ENCODE measurements around the gene ARHGEF19.

The ARHGEF19 gene

GRCh38 chr1:16149146-16149545, 63.3 kb downstream of the ARHGEF19 start:
- no peak overlapping the region for H3K4me3 ChIP-seq (ENCODE audit: low read length)
- DNase-seq (ENCODE audit: low read depth), result no peak
- TF ChIP-seq, protein P1, sequence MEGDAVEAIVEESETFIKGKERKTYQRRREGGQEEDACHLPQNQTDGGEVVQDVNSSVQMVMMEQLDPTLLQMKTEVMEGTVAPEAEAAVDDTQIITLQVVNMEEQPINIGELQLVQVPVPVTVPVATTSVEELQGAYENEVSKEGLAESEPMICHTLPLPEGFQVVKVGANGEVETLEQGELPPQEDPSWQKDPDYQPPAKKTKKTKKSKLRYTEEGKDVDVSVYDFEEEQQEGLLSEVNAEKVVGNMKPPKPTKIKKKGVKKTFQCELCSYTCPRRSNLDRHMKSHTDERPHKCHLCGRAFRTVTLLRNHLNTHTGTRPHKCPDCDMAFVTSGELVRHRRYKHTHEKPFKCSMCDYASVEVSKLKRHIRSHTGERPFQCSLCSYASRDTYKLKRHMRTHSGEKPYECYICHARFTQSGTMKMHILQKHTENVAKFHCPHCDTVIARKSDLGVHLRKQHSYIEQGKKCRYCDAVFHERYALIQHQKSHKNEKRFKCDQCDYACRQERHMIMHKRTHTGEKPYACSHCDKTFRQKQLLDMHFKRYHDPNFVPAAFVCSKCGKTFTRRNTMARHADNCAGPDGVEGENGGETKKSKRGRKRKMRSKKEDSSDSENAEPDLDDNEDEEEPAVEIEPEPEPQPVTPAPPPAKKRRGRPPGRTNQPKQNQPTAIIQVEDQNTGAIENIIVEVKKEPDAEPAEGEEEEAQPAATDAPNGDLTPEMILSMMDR (conservative IDR thresholded peaks at IDR 0.05; ENCODE audit: low read depth, low read length), result no peak

- TF ChIP-seq, protein P1 (conservative IDR thresholded peaks at IDR 0.05; ENCODE audit: low read depth, low read length), result no peak
- no peak overlapping the region for H3K4me3 ChIP-seq (ENCODE audit: low read length)
- no peak for DNase-seq (ENCODE audit: low read depth)
These were observed 63.9 kb downstream of the ARHGEF19 start for GRCh38 chr1:16148329-16149092.

All from retinal pigment epithelial cell (primary cell).